Right kidney (tissue), 1 donor: ENCODE data around the gene STK16.
"Not testable (repeated sequence)": the region's sequence is repeated elsewhere in the genome, so short reads cannot be mapped to it uniquely, and the experiment has no call there.

Experiments
- DNase-seq: peaks from one replicate; pipeline ENCODE4 v3.0.0-alpha.2; 2016

The STK16 gene

GRCh38 chr2:219269362-219270054 lies 24.2 kb downstream of the STK16 start:
- DNase-seq = no peak

GRCh38 chr2:219270055-219270372 lies 24.7 kb downstream of the STK16 start:
- DNase-seq = no peak

DNA sequence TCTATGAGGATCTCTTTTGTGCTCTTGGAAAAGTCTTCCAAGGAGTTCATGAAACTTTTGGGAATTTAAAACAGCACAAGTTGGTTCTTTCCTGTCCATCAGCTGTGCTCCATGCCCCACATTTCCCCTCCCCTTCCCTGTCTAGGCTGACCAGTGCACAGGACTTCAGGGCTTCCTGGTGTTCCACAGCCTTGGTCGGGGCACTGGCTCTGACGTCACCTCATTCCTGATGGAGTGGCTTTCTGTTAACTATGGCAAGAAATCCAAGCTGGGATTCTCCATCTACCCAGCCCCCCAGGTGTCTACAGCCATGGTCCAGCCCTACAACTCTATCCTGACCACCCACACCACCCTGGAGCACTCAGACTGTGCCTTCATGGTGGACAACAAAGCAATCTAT lies 25.7 kb downstream of the STK16 start:
- no peak for DNase-seq

DNA sequence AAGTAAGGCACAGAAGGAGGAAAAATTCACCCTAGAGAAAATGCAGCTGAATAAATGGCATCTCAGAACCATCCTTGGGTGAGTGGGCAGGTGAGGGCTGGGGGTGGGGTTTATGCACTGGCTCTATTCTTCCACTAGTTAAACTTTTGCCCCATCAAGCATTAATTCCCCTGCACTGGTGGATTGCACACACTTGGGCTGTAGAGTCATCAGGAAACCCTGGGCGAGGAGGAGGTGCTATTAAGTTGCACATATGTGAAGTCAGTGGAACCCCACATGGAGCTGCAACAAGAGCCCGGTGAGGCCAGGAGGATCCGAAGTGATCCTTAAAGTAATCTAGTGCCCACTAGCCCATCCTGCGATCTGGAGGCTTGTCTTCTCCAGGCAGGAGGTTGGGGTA lies 27.1 kb downstream of the STK16 start:
- DNase-seq = no peak

DNA sequence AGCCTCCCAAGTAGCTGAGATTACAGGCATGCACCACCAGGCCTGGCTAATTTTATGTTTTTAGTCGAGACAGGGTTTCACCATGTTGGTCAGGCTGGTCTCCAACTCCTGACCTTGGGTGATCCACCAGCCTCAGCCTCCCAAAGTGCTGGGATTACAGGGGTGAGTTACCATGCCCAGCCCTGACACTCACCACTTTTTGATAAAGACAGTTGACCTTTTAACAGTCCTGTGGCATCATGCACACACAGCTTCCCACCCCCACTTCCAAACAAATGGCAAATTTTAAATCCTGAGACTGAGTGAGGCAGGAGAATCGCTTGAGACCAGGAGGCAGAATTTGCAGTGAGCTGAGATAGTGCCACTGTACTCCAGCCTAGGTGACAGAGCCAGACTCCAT lies 27.7 kb downstream of the STK16 start:
- DNase-seq = no peak

- no peak for DNase-seq
These were observed 28.7 kb downstream of the STK16 start for GRCh38 chr2:219273937-219274336.

GRCh38 chr2:219274361-219274921 lies 29.2 kb downstream of the STK16 start:
- DNase-seq = no peak

DNA sequence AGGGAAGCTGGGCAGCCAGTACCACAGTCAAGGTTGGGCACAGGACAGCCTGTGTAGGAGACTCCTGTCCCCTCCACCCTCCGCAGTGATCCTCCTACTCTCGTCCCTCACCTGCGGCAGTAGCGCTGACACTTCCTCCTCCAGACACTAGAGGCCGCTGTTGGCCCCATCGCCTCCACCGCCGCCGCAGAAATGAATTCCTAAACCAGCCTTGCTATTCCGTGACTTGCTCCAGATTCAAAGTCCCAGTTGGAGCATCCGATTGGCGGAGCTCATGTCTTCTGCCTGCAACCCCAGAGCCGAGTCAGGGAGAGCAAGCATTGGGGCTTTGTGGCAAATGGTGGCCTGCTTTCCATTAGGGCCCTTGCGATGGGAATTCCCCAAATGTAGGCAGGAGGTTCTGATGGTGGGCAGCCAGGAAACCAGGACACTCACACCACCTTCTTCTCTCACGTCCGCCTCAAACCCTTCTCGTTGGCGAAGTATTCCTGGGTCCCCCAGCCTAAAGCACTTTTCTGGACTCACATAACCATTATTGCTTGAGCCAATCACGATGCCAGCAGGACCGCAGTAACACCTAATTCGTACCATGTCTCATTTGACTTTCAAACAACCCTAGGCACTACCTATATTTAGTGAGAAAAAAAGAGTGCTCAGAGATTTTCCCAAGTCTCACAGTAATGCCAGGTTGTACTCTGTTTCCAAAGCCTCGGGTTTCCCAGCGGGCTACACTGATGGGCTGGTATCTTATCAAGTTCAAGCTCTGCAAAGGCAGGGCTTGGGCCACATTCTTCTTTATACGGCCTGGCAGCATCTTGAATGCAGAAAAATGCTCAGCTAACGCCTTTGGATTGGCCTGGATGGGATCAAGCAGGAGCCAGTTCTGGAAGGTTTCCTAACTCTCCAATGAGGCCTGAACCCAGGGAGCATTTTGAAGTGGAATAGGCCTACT lies 32.7 kb downstream of the STK16 start:
- DNase-seq = peak; percentile 77

GRCh38 chr2:219278655-219279150 lies 33.4 kb downstream of the STK16 start:
- no peak for DNase-seq

GRCh38 chr2:219279151-219279915 lies 34.1 kb downstream of the STK16 start, which contains the start of gene DNAJB2:
TSS of gene DNAJB2 (plus strand) at chr2:219279366. CDS start at chr2:219279834, 468 bp downstream.
- peak; percentile 94 for DNase-seq

DNA sequence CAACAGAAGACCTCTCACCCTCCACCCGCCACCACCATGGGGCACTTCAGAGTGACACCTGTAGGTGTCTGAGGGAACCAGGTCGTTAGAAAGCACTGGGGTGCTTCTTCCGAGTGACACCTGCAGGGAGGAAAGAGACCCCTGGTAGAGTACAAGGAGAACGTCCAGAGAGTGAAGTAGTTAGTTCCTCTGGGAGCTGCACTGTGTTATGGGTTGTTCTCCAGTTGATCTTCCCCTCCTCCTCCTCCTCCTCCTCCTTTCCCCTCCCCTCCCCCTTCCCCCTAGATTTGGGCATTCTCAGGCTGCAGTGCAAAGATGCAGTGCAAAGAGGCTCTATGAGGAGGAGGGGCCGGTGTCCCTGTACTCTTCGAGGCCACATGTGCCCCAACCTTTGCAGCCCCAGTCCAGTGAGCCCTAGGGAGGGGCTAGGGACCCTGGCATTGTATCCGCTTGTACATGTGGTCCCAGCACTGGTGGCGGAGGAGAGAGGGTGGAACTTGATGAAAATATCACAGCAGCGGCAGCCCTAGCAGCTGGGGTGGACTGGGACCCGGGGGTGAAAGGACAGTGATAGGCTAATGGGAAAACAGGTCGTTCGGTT lies 34.7 kb downstream of the STK16 start:
- no peak for DNase-seq

GRCh38 chr2:219280651-219281050 lies 35.4 kb downstream of the STK16 start:
- DNase-seq = no peak

GRCh38 chr2:219281588-219281987 lies 36.3 kb downstream of the STK16 start:
- no peak for DNase-seq

- no peak for DNase-seq
These were observed 37.1 kb downstream of the STK16 start for GRCh38 chr2:219282375-219282774.

DNA sequence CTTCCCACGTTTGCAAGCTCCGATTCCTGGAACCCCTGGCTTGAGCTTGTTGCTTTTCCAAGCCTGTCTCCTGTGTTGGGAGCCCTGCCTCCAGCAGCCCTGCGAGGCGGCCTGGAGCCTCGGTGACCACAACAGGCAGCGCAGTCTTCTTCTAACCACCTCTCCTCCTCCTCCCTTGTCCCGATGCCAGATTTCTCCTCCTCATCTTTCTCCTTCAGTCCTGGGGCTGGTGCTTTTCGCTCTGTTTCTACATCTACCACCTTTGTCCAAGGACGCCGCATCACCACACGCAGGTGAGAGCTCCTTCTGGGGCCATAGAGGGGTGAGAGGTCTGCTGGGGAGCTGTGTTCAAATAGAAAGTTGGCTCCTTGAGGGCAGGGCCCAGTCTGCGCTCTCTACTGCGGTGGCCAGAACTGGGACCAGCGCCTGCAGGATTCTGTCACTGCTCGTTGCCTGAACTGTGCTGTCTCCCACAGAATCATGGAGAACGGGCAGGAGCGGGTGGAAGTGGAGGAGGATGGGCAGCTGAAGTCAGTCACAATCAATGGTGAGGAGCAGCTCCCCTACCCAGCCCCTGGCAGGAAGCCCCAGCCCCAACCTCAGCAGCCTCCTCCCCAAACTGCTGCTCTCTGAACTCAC lies 37.8 kb downstream of the STK16 start:
- DNase-seq = no peak

DNA sequence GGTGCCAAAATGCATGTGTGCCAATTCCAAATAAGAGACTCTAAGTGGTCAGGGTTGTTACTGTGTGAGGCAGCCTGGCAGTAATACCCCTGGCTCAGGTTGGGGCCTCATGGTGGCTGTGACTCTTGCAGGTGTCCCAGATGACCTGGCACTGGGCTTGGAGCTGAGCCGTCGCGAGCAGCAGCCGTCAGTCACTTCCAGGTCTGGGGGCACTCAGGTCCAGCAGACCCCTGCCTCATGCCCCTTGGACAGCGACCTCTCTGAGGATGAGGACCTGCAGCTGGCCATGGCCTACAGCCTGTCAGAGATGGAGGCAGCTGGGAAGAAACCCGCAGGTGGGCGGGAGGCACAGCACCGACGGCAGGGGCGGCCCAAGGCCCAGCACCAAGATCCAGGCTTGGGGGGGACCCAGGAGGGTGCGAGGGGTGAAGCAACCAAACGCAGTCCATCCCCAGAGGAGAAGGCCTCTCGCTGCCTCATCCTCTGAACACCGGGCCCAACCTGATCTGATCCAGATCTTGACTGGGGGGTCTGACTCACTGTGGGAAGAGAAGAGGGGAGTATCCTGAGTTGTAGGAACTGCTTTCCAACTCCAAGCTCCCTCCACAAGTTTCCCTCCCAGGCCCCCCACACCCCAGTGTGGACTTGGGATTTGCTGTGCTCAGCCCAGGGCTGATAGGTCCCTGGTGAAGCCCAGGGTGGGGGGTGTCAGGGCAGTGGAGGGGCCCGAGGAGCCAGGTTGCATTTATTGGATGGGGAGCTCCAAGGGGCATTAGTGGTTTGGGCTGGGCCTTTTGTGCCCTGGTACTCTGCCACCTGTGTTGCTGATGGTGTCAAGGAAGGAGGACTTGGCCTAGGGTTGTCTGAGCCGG lies 39.5 kb downstream of the STK16 start:
- no peak for DNase-seq

- no peak for DNase-seq
These were observed 40.1 kb downstream of the STK16 start for GRCh38 chr2:219285373-219285735.

DNA sequence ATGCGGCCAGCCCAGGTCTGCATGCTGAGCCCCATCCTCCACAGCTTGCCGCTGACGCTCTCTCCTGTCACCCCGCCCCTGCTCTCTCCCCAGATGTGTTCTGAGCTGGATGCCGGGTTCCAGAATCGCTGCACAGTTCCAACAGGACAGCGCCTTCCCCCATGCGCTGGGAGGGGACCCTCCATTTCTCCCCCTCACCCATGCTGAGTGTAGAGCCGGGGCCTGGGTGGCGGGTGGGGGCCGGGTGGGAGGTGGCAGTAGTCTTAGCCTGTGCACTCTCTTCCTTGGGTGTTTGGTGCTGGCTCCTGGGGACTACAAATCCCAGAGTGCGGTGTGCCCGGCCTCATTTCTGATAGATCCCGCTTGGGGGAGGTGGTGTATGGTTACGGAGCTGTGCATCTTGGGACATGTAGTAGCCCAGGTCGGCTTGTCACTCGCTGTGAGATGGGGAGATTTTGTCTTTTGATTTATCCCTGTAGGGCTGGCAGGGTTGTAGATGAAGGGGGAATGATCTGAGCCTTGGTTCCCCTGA lies 40.7 kb downstream of the STK16 start:
- no peak for DNase-seq

- DNase-seq = peak; percentile 22
These were observed 41.3 kb downstream of the STK16 start for GRCh38 chr2:219286436-219287115.

DNA sequence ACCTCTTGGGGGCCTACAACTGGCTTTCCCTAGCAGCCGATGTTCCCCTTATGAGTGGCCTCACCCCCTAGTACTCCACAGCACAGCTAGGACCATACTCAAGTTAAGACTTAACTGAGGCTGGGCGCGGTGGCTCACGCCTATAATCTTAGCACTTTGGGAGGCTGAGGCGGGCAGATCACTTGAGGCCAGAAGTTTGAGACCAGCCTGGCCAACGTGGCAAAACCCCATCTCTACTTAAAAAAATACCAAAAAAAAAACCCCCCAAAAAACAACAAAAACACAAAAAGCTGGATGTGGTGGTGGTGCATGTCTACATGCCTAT lies 41.8 kb downstream of the STK16 start:
- DNase-seq = not testable (repeated sequence)
